WTC11 (cell line): Measurements from ENCODE around the gene TOB2. TPM values are rescaled to one million over a fixed set of nuclear protein-coding genes. Genes with fewer than 3 reads are reported as not detected.
A peak's percentile ranks its signal among the peaks of the same experiment; 100 is the strongest.

Experiments used
- ATAC-seq: fragments of 200-7000 bp; cut with Tn5 transposase; 2 replicates; pipeline ENCODE4 v1.10.0; 2021; ENCODE audit warnings: mild to moderate bottlenecking, moderate library complexity
- CTCF ChIA-PET: fragments of 300-600 bp; sonication (Branson Sonifier 250); formaldehyde crosslinking; loops from one replicate; lab custom pipeline; 2021; ENCODE audit warnings: antibody characterized with exemption; lab: Charles Lee
- POLR2A ChIA-PET: fragments of 350-600 bp; sonication (Branson Sonifier 250); formaldehyde crosslinking; loops from one replicate; lab custom pipeline; 2021; ENCODE audit warnings: antibody characterized with exemption; lab: Charles Lee
- DNase-seq: peaks from one replicate; pipeline ENCODE4 v3.0.0; 2021; ENCODE audit warnings: low spot score
- H3K27ac Mint-ChIP-seq: 2 replicates; pipeline ENCODE4 v1.8.0; 2021; ENCODE audit warnings: mixed read lengths
- H3K27me3 Mint-ChIP-seq: 2 replicates; pipeline ENCODE4 v1.8.0; 2021; ENCODE audit warnings: low read depth, mild to moderate bottlenecking, moderate library complexity, mixed read lengths
- H3K36me3 Mint-ChIP-seq: 2 replicates; pipeline ENCODE4 v1.8.0; 2021; ENCODE audit warnings: mixed read lengths
- H3K4me1 Mint-ChIP-seq: 2 replicates; pipeline ENCODE4 v1.8.0; 2022; ENCODE audit warnings: mixed read lengths
- H3K4me3 Mint-ChIP-seq: 2 replicates; pipeline ENCODE4 v1.8.0; 2021; ENCODE audit warnings: mild to moderate bottlenecking, moderate library complexity, mixed read lengths
- H3K9me3 Mint-ChIP-seq: 2 replicates; pipeline ENCODE4 v1.8.0; 2021; ENCODE audit warnings: mixed read lengths
- ATF1 ChIP-seq: sonication (generic); formaldehyde crosslinking; IDR thresholded peaks from 2 replicates; pipeline ENCODE4 v1.8.1; 2023; ENCODE audit warnings: mild to moderate bottlenecking, moderate library complexity, missing genetic modification reagents
- CBFB ChIP-seq: sonication (generic); formaldehyde crosslinking; IDR thresholded peaks from 2 replicates; pipeline ENCODE4 v1.8.1; 2022; ENCODE audit warnings: mild to moderate bottlenecking, low read depth, missing genetic modification reagents
- ELF4 ChIP-seq: sonication (generic); formaldehyde crosslinking; IDR thresholded peaks from 2 replicates; pipeline ENCODE4 v1.8.1; 2022; ENCODE audit warnings: low read depth, mild to moderate bottlenecking, moderate library complexity, missing genetic modification reagents
- JUN ChIP-seq: sonication (generic); formaldehyde crosslinking; IDR thresholded peaks from 2 replicates; pipeline ENCODE4 v1.8.0; 2023; ENCODE audit warnings: mild to moderate bottlenecking, missing genetic modification reagents
- KAT7 ChIP-seq: sonication (generic); formaldehyde crosslinking; IDR thresholded peaks from 2 replicates; pipeline ENCODE4 v1.8.1; 2023; ENCODE audit warnings: missing genetic modification reagents, mild to moderate bottlenecking, borderline replicate concordance
- NFE2L1 ChIP-seq: sonication (generic); formaldehyde crosslinking; IDR thresholded peaks from 2 replicates; pipeline ENCODE4 v1.8.1; 2023; ENCODE audit warnings: missing genetic modification reagents
- NFYB ChIP-seq: sonication (generic); formaldehyde crosslinking; conservative IDR thresholded peaks from 2 replicates; pipeline ENCODE4 v1.8.0; 2022; ENCODE audit warnings: low read depth, missing genetic modification reagents
- NR1H2 ChIP-seq: sonication (generic); formaldehyde crosslinking; IDR thresholded peaks from 2 replicates; pipeline ENCODE4 v1.9.0; 2021; ENCODE audit warnings: mild to moderate bottlenecking, moderate library complexity, missing genetic modification reagents
- RORB ChIP-seq: fragments of 250-450 bp; sonication (Bioruptor Pico); IDR thresholded peaks from 2 replicates; pipeline ENCODE4 v1.9.0; 2021; ENCODE audit warnings: mild to moderate bottlenecking
- ZNF138 ChIP-seq: sonication (generic); formaldehyde crosslinking; conservative IDR thresholded peaks from 2 replicates; pipeline ENCODE4 v1.8.1; 2022; ENCODE audit warnings: mild to moderate bottlenecking, moderate library complexity, missing genetic modification reagents
- ZNF232 ChIP-seq: sonication (generic); formaldehyde crosslinking; IDR thresholded peaks from 2 replicates; pipeline ENCODE4 v1.8.0; 2022; ENCODE audit warnings: mild to moderate bottlenecking, missing genetic modification reagents
- ZNF671 ChIP-seq: fragments of 250-450 bp; sonication (Bioruptor Pico); IDR thresholded peaks from 2 replicates; pipeline ENCODE4 v1.8.0; 2021; ENCODE audit warnings: mild to moderate bottlenecking
- total RNA-seq: library from RNA; stranded (reverse); gene quantifications from 3 replicates; pipeline ENCODE4 v1.2.3, GENCODE V29; 2021
- TF ChIP-seq, protein P1 (sequence below): sonication (generic); formaldehyde crosslinking; conservative IDR thresholded peaks from 2 replicates; pipeline ENCODE4 v1.8.1; 2023; ENCODE audit warnings: mild to moderate bottlenecking, low read depth, missing genetic modification reagents, moderate library complexity
- TF ChIP-seq, protein P2 (sequence below): sonication (generic); formaldehyde crosslinking; IDR thresholded peaks from 2 replicates; pipeline ENCODE4 v1.8.1; 2022; ENCODE audit warnings: low read depth, mild to moderate bottlenecking, moderate library complexity, missing genetic modification reagents, borderline replicate concordance
- TF ChIP-seq, protein P3 (sequence below): sonication (generic); formaldehyde crosslinking; IDR thresholded peaks from 2 replicates; pipeline ENCODE4 v1.8.1; 2022; ENCODE audit warnings: missing genetic modification reagents, borderline replicate concordance
- TF ChIP-seq, protein P4 (sequence below): sonication (generic); formaldehyde crosslinking; IDR thresholded peaks from 2 replicates; pipeline ENCODE4 v1.8.1; 2023; ENCODE audit warnings: mild to moderate bottlenecking, missing genetic modification reagents, borderline replicate concordance
- TF ChIP-seq, protein P5 (sequence below): sonication (generic); formaldehyde crosslinking; IDR thresholded peaks from 2 replicates; pipeline ENCODE4 v1.8.0; 2022; ENCODE audit warnings: mild to moderate bottlenecking, missing genetic modification reagents

Gene TOB2
- total RNA-seq, 1 experiment from 2014 or later, result 46.6 TPM

DNA sequence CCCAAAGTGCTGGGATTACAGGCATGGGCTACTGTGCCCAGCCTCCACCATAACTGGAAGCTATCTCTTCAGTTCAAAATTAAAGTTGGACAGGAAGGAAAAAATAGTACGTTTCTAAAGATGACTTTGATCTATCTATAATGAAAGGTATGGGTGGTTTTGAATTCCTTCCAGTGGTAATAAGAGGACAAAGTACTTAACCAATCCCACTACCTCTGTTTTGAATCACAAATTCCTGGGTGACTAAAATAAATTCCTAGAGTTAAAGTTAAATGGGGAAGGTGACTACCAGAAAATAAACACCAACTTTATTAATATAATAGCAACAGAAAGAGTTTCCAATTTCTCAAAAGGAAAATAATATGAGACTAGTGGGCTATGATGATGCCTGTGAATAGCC is 12.8 kb upstream of the TOB2 start:
- Mint-ChIP-seq H3K36me3 (peaks cover 39% of the 10 kb centered on the region), H3K27me3 (no peaks in the 10 kb centered on the region), H3K4me3 (no peak overlapping the region), H3K27ac (no peak overlapping the region), H3K4me1 (no peaks in the 10 kb centered on the region), H3K9me3 (no peaks in the 10 kb centered on the region)
- ChIA-PET CTCF (interaction anchor here (0.7 to 1.2 kb wide), 3 partner anchors 9 to 131 kb away, joined by 3 to 4 read pairs (median 3); partner anchors contain the start of genes ACO2 and PHF5A), POLR2A (interaction anchor here (0.6 to 2.5 kb wide), 3 partner anchors 9 to 402 kb away, joined by 4 to 13 read pairs (median 8); partner anchors contain the start of genes ACO2, PHF5A and TOB2)
- ATAC-seq (no peak), DNase-seq (no peak)
- TF ChIP-seq JUN (CRISPR knock-in tag) (no peak), NR1H2 (no peak), NFYB (no peak)
- TF ChIP-seq, protein P1, sequence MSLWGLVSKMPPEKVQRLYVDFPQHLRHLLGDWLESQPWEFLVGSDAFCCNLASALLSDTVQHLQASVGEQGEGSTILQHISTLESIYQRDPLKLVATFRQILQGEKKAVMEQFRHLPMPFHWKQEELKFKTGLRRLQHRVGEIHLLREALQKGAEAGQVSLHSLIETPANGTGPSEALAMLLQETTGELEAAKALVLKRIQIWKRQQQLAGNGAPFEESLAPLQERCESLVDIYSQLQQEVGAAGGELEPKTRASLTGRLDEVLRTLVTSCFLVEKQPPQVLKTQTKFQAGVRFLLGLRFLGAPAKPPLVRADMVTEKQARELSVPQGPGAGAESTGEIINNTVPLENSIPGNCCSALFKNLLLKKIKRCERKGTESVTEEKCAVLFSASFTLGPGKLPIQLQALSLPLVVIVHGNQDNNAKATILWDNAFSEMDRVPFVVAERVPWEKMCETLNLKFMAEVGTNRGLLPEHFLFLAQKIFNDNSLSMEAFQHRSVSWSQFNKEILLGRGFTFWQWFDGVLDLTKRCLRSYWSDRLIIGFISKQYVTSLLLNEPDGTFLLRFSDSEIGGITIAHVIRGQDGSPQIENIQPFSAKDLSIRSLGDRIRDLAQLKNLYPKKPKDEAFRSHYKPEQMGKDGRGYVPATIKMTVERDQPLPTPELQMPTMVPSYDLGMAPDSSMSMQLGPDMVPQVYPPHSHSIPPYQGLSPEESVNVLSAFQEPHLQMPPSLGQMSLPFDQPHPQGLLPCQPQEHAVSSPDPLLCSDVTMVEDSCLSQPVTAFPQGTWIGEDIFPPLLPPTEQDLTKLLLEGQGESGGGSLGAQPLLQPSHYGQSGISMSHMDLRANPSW (CRISPR knock-in tag), result no peak
- TF ChIP-seq, protein P2, sequence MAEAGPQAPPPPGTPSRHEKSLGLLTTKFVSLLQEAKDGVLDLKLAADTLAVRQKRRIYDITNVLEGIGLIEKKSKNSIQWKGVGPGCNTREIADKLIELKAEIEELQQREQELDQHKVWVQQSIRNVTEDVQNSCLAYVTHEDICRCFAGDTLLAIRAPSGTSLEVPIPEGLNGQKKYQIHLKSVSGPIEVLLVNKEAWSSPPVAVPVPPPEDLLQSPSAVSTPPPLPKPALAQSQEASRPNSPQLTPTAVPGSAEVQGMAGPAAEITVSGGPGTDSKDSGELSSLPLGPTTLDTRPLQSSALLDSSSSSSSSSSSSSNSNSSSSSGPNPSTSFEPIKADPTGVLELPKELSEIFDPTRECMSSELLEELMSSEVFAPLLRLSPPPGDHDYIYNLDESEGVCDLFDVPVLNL, result no peak

DNA sequence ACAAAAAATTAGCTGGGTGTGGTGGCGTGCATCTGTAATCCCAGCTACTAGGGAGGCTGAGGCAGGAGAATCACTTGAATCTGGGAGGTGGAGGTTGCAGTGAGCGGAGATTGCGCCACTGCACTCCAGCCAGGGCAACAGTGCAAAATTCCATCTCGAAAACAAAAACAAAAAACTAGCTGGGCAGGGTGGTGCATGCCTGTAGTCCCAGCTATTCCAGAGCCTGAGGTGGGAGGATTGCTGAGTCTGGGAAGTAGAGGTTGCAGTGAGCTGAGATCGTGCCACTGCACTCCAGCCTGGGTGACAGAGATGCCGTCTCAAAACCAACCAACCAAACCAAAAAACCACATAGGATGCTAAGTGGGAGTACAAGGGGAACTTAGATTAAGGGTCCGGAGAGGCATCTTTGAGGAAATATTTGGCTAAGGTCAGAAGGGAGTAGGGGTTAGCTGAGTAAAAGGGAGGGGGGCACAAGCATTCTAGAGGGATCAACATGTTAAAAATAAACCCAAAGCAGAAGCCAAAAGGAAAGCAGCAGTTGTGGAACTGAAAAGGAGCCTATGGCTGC is 11.6 kb upstream of the TOB2 start:
- H3K27me3 Mint-ChIP-seq, result no peaks in the 10 kb centered on the region
- H3K4me3 Mint-ChIP-seq, result no peak overlapping the region
- no peak for TF ChIP-seq ZNF138 (CRISPR knock-in tag)
- TF ChIP-seq, protein P3, sequence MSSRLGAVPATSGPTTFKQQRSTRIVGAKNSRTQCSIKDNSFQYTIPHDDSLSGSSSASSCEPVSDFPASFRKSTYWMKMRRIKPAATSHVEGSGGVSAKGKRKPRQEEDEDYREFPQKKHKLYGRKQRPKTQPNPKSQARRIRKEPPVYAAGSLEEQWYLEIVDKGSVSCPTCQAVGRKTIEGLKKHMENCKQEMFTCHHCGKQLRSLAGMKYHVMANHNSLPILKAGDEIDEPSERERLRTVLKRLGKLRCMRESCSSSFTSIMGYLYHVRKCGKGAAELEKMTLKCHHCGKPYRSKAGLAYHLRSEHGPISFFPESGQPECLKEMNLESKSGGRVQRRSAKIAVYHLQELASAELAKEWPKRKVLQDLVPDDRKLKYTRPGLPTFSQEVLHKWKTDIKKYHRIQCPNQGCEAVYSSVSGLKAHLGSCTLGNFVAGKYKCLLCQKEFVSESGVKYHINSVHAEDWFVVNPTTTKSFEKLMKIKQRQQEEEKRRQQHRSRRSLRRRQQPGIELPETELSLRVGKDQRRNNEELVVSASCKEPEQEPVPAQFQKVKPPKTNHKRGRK, result no peak
- no peak for TF ChIP-seq ATF1 (CRISPR knock-in tag)
- H3K27ac Mint-ChIP-seq, result 0 out of 2 replicates have a peak overlapping the region, but pooled peaks have one; percentile 36
- H3K9me3 Mint-ChIP-seq, result no peaks in the 10 kb centered on the region
- ATAC-seq, result no peak
- DNase-seq, result no peak
- CTCF ChIA-PET, result interaction anchor here (1.1 to 1.2 kb wide), 2 partner anchors 10 to 75 kb away, joined by 3 read pairs; partner anchors contain the start of genes ACO2 and PHF5A
- H3K4me1 Mint-ChIP-seq, result no peaks in the 10 kb centered on the region
- peaks cover 32% of the 10 kb centered on the region for H3K36me3 Mint-ChIP-seq
- POLR2A ChIA-PET, result interaction anchor here (1.3 to 2.5 kb wide), 3 partner anchors 10 to 12 kb away, joined by 3 to 13 read pairs (median 8); partner anchors contain the start of genes ACO2, PHF5A and TOB2

DNA sequence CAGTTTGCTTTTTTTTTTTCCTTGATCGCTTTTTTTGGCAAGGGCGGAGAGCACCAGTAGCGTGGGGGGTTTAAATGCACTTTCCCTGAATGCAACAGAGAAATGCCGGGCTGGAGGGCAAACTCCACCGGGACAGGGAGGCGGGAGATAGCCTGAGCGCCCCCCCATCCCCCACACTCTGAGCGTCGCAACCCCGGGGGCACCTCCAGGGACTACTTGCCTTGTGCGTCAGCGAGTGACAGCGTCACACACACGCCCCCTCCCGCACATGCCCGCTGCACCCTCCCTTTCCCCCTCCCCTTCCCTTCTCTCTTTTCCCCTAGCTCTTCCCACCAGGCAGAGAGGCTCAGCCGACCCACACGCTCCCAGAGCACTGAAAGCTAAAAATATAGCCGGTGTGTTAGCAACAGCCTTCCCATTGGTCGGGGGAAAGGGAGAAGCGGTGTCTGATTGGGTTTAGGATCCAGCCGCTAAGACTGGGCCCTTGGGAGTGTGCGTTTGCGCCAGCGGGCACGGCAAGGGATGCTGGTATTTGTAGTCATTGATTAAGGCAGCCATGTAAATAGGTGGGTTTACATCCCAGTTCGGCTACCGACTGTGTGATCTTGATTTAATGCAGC is 1.7 kb upstream of the TOB2 start:
- DNase-seq, result peak; percentile 94
- H3K4me1 Mint-ChIP-seq, result peaks cover 13% of the 10 kb centered on the region
- TF ChIP-seq, protein P4, sequence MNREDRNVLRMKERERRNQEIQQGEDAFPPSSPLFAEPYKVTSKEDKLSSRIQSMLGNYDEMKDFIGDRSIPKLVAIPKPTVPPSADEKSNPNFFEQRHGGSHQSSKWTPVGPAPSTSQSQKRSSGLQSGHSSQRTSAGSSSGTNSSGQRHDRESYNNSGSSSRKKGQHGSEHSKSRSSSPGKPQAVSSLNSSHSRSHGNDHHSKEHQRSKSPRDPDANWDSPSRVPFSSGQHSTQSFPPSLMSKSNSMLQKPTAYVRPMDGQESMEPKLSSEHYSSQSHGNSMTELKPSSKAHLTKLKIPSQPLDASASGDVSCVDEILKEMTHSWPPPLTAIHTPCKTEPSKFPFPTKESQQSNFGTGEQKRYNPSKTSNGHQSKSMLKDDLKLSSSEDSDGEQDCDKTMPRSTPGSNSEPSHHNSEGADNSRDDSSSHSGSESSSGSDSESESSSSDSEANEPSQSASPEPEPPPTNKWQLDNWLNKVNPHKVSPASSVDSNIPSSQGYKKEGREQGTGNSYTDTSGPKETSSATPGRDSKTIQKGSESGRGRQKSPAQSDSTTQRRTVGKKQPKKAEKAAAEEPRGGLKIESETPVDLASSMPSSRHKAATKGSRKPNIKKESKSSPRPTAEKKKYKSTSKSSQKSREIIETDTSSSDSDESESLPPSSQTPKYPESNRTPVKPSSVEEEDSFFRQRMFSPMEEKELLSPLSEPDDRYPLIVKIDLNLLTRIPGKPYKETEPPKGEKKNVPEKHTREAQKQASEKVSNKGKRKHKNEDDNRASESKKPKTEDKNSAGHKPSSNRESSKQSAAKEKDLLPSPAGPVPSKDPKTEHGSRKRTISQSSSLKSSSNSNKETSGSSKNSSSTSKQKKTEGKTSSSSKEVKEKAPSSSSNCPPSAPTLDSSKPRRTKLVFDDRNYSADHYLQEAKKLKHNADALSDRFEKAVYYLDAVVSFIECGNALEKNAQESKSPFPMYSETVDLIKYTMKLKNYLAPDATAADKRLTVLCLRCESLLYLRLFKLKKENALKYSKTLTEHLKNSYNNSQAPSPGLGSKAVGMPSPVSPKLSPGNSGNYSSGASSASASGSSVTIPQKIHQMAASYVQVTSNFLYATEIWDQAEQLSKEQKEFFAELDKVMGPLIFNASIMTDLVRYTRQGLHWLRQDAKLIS, result no peak
- TF ChIP-seq ZNF232 (no peak), NR1H2 (no peak), RORB (CRISPR knock-in tag) (no peak), NFE2L1 (peak; percentile 28; the same call in 1 of the 2 replicates), ZNF671 (CRISPR knock-in tag) (no peak), ELF4 (no peak), CBFB (CRISPR knock-in tag) (no peak), KAT7 (CRISPR knock-in tag) (no peak)
- TF ChIP-seq, protein P5, sequence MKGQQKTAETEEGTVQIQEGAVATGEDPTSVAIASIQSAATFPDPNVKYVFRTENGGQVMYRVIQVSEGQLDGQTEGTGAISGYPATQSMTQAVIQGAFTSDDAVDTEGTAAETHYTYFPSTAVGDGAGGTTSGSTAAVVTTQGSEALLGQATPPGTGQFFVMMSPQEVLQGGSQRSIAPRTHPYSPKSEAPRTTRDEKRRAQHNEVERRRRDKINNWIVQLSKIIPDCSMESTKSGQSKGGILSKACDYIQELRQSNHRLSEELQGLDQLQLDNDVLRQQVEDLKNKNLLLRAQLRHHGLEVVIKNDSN (CRISPR knock-in tag), result no peak

More for the DNA sequence above, 1.7 kb upstream of the TOB2 start:
- Mint-ChIP-seq H3K4me3 (peak overlapping the region; percentile 96), H3K36me3 (peaks cover 15% of the 10 kb centered on the region), H3K27me3 (no peaks in the 10 kb centered on the region), H3K9me3 (no peaks in the 10 kb centered on the region), H3K27ac (peak overlapping the region; percentile 99)
- ChIA-PET POLR2A (interaction anchor here (0.6 to 1.8 kb wide), 11 partner anchors 9 to 996 kb away, joined by 3 to 22 read pairs (median 5); partner anchors contain the start of genes ACO2, PHF5A and TEF), CTCF (interaction anchor here (0.6 to 2.0 kb wide), 10 partner anchors 11 to 219 kb away, joined by 3 to 15 read pairs (median 4); partner anchors contain the start of genes ACO2, PHF5A and TEF)
- peak; percentile 74 for ATAC-seq
